Activated CD4-positive, alpha-beta T cell treated with anti-CD3 and anti-CD28 coated beads for 4 hours (primary cell): Measurements from ENCODE around the gene HSPB6.
"Not testable (repeated sequence)": the region's sequence is repeated elsewhere in the genome, so short reads cannot be mapped to it uniquely, and the experiment has no call there.

Experiments
- DNase-seq, 2 donors: peaks; one replicate each; pipeline ENCODE4 v3.0.0-alpha.2; 2020

HSPB6 gene

GRCh38 chr19:35756377-35757230 lies at the start of gene HSPB6:
Gene HSPB6 (minus strand): TSS chr19:35757029. CDS start chr19:35757008, 21 bp downstream.
- DNase-seq: no peak

GRCh38 chr19:35806597-35806996 lies 49.8 kb upstream of the HSPB6 start:
- no peak for DNase-seq

- DNase-seq: no peak
Measured at GRCh38 chr19:35805526-35806102, 48.8 kb upstream of the HSPB6 start.

- DNase-seq: no peak
Measured at GRCh38 chr19:35801828-35802227, 45.0 kb upstream of the HSPB6 start.

- no peak for DNase-seq
Measured at GRCh38 chr19:35797663-35798062, 40.8 kb upstream of the HSPB6 start.

GRCh38 chr19:35796645-35797542 lies 40.1 kb upstream of the HSPB6 start:
- DNase-seq: no peak

- DNase-seq: not testable (repeated sequence)
Measured at GRCh38 chr19:35795564-35795963, 38.7 kb upstream of the HSPB6 start.

- DNase-seq: no peak
Measured at GRCh38 chr19:35793381-35794165, 36.7 kb upstream of the HSPB6 start.

GRCh38 chr19:35792888-35793287 lies 36.1 kb upstream of the HSPB6 start:
- no peak for DNase-seq

- no peak for DNase-seq
Measured at GRCh38 chr19:35792312-35792711, 35.5 kb upstream of the HSPB6 start.

- DNase-seq: no peak
Measured at GRCh38 chr19:35791814-35792279, 35.0 kb upstream of the HSPB6 start.

- DNase-seq: no peak
Measured at GRCh38 chr19:35790981-35791813, 34.4 kb upstream of the HSPB6 start.

GRCh38 chr19:35789978-35790944 lies 33.4 kb upstream of the HSPB6 start:
- no peak for DNase-seq

- no peak for DNase-seq
Measured at GRCh38 chr19:35789195-35789977, 32.6 kb upstream of the HSPB6 start.

GRCh38 chr19:35788205-35788960 lies 31.6 kb upstream of the HSPB6 start:
- DNase-seq: no peak

- DNase-seq: no peak
Measured at GRCh38 chr19:35787227-35787799, 30.5 kb upstream of the HSPB6 start.

- no peak for DNase-seq
Measured at GRCh38 chr19:35786299-35787160, 29.7 kb upstream of the HSPB6 start.
